ENCODE results near the gene SH3BP5.

Gene SH3BP5

DNA sequence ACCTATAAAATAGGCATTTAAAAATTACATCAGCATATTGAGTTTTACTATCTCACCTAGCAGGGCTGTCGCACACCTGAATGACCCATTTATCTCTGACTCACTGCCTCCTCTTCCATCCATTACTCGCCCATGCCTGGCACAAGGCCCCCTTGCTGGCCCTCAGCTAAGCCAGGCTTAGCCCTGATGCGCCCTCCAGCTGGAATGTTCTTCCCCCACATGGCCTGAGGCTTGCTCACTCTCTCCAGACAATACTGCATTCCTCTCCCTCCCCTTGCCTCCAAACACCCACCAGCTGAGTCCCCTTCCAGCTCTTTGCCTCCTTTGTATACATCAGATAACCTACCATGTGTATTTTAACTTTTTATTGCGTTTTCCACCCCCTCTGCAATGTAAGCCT lies 7.2 kb downstream of the SH3BP5 start:
- peak; percentile 92 for DNase-seq (ENCODE audit: low read depth)

DNA sequence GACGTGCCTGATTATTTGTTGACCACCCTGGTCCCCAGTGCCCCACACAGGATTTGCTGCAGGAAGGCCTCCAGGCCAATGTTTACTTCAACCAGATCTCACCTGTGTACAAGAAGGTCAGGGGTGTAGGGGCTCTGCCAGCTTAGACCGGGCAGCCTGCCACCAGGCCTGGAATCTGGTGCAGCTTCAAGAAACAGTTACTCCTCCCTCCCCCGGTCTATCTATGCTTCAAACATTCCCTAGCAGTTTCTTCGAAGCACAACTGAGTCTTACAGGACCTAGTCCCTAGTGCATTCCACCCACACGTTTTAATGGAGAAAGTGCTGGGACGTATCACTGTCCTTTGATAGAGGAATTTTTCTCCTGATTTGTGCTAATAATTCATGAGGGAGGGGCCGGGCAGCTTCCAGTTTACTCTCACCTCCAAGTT lies 8.0 kb downstream of the SH3BP5 start:
- DNase-seq (ENCODE audit: low read depth), result peak; percentile 59

GRCh38 chr3:15323063-15323462 lies 9.3 kb downstream of the SH3BP5 start:
- no peak for DNase-seq (ENCODE audit: low read depth)

DNA sequence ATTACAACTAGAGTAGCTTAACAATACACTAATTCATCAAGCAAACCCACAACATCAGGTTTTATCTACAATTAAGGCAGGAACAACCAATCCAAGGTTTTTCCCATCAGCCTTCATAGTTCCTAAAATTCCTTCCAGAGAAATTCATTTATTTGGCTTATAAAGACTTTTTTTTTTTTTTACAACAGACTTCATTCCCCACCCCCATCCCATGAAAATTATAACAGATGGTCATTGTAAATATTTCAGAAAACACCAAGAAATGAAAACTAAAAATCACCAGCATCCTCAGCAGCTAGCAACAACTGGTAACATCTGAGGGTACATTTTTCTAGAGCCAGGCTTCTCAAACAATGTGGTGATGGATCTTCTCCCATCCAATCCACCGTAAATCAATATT lies 11.0 kb downstream of the SH3BP5 start:
- DNase-seq (ENCODE audit: low read depth), result no peak

- no peak for DNase-seq (ENCODE audit: low read depth)
Measured at GRCh38 chr3:15319575-15319974, 12.8 kb downstream of the SH3BP5 start.

- no peak for DNase-seq (ENCODE audit: low read depth)
Measured at GRCh38 chr3:15319136-15319535, 13.2 kb downstream of the SH3BP5 start.

- DNase-seq (ENCODE audit: low read depth), result no peak
Measured at GRCh38 chr3:15318661-15319060, 13.7 kb downstream of the SH3BP5 start.

DNA sequence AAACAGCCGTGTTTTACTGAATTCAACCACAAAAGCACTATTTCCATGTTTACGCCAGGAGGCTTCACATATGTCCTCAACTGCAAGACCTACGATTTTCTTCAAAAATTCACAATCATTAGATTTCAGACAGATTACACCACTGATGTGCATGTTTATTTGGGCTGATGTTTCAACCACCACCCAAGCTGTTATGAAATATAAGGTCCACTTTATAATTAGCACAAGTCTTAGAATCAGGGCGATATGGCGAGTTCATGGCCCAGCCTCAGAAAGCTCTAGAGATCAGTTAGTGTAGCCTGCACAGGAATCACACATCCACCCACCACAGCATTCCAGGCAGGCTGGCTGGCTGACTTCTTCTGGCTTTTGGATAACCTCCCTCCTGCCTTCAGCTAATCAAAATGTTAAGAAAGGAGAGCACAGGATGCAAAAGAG lies 15.4 kb downstream of the SH3BP5 start:
- peak; percentile 58 for DNase-seq (ENCODE audit: low read depth)

GRCh38 chr3:15315003-15315402 lies 17.4 kb downstream of the SH3BP5 start:
- DNase-seq (ENCODE audit: low read depth), result no peak

DNA sequence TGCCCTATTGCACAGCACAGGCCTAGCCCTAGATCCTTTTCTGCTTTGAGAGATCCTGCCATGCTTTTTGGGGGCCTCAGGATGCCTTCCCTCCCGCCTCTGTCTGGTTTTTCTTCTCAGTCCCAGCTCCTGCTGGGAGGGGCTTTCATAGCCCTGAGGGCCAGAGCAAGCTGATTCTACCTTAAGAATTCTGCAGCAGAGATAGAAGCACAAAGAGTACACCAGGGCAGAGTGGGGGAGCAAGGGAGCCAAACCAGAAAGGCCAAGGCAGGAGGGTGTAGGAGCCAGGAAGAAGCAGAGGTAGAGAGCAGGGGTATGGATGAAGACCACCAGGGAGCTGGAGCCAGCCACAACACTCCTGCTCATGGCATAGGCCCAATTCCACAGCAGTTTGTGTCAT lies 18.1 kb downstream of the SH3BP5 start:
- no peak for DNase-seq (ENCODE audit: low read depth)

GRCh38 chr3:15313461-15313860 lies 18.9 kb downstream of the SH3BP5 start:
- no peak for DNase-seq (ENCODE audit: low read depth)

DNA sequence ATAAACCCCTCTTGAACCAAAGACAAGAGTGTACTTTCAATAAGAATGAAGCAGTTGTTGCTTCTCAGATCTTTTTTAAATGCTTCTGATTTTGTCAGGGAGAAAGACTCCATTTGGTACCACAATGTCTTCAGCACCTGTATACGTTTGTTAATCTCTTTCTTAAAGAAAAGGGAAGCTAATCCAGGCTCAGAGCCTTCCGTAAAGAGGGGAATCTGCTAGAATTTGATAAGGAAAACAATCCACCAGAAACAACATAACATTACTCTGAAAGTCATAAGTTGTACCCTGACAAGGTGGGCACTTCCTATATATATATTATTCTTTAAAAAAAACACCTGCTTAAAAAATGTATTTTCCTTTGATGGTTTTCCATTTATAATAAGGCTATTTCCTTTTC lies 19.8 kb downstream of the SH3BP5 start:
- DNase-seq (ENCODE audit: low read depth), result no peak

DNA sequence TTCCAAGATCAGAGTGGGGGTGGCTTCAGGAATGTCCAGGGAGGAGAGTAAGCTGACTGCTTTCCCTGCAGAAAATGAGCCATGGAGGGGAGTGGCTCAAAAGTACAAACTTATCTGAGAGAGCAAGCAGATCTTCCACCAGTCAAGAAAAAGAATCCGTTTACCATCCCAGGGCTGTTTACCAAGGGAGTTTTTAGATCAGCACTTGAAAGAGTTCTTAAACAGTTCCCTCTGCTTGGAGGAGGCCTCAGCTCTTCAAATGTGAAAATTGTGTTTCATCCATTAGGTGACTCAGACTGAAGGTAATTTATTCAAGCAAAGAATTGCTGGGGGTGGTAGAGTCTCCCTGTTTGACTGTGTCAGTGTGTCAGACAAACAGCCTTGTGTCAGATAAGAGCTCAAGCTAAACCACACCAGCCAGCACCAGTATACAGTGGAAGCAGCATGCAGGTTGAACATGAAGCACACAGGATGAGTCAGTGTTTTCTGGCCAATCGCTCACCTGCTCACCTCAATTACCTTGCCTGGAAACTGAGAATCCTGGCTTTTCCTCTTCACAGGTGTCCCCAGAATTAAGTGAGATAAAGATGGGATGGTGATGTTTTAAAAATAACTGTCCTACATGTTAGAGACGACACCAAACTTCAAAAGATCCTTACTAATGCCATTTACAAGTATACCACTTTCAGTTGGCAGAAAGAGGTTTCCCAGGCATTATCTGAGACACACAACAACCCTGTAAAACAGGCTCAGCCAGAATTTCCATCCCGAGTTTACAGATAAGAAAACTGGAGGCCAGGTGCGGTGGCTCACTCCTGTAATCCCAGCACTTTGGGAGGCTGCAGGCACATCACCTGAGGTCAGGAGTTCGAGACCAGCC lies 21.7 kb downstream of the SH3BP5 start:
- peak; percentile 95 for DNase-seq (ENCODE audit: low read depth)

DNA sequence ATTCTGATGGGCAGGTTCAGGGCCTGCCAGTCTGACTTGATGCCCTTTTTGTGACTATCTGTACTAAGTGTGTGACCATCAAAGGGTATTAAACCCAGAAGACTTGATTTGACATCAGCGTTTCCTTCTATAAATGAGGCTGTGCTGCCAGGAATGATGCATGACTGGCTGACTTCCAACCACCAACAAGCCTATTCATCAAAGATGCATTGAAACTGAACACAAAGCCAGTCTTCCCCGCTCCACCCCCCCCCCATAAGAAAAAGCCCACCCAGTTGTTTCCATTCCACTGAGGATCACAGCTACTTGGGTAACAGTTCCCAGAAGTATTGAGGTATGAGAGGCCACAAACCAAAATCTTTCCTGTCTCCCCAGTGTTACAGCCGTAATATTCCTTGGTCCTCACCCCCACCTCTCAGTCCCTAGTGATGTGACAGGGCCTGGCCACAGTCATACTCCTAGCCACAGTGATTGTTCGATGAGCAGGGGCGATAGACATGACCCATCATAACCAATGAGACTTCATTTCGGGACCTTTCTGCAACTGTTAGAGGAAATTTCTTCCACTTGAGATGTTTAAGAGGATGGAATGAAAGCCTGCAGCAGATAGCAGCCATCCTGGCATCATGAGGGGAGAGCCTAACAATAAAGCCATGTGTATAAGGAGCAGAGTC lies 22.6 kb downstream of the SH3BP5 start:
- no peak for DNase-seq (ENCODE audit: low read depth)

DNA sequence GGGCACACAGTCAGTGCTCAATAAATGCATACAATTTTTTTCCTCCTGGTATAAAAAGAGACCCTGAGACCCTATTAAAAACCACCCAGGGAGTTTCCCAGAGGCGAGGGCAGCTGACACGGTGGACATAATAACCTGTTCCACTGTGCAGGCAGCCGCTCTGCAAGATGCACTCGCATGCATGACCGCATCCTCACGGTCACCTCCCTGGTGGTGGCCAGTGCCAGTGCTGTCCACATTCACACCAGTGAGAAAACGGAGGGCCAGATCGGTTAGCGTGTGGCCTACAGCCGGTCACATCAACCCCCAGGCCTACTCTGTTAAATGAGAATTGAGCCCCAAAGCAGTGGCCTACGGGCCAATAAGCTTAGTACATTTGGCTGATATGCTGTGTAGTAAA lies 24.8 kb downstream of the SH3BP5 start:
- DNase-seq (ENCODE audit: low read depth), result no peak

- DNase-seq (ENCODE audit: low read depth), result no peak
Measured at GRCh38 chr3:15306979-15307359, 25.4 kb downstream of the SH3BP5 start.

- peak; percentile 91 for DNase-seq (ENCODE audit: low read depth)
Measured at GRCh38 chr3:15305359-15305844, 27.0 kb downstream of the SH3BP5 start.

- DNase-seq (ENCODE audit: low read depth), result no peak
Measured at GRCh38 chr3:15303728-15304127, 28.7 kb downstream of the SH3BP5 start.

DNA sequence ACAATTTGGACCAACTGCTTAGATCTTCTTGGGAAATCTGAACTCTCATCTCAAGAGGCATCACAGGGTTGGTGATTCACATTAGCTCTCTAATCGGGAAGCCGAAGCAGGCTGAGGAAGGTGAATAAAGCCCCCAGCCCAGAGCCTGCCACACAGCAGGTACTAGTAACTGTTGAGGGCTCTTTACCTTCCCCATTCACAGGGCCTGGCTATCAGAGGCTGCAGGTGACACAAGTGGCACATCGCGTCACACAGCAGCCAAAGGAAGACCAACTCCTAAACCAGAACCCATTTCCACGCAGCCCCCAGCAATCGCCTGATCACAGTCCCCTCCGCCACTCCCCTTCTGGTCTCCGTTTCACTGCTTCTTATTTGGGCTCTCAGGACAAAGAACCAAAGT lies 29.2 kb downstream of the SH3BP5 start:
- no peak for DNase-seq (ENCODE audit: low read depth)

GRCh38 chr3:15301761-15302160 lies 30.6 kb downstream of the SH3BP5 start:
- DNase-seq (ENCODE audit: low read depth), result no peak

GRCh38 chr3:15300323-15301078 lies 31.9 kb downstream of the SH3BP5 start:
- peak; percentile 85 for DNase-seq (ENCODE audit: low read depth)

GRCh38 chr3:15299036-15299435 lies 33.4 kb downstream of the SH3BP5 start:
- DNase-seq (ENCODE audit: low read depth), result no peak

DNA sequence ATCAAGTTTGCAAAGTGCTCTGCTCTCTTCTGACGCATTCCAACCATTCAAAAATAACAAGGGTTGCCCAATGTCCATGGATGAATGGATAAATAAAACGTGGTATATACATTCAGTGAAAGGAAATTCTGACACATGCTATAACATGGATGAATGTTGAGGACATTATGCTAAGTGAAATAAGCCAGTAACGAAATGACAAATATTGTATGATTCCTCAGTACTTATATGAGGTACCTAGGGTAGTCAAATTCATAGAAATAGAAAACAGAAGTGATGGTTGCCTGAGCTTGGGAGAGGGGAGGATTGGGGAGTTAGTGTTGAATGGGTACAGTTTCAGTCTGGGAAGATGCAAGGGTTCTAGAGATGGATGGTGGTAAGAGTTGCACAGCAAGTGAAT lies 33.9 kb downstream of the SH3BP5 start:
- DNase-seq (ENCODE audit: low read depth), result no peak
